Stomach (tissue), 4 donors: ENCODE measurements around the gene MTHFD2L.
"Not testable (repeated sequence)": the region's sequence is repeated elsewhere in the genome, so short reads cannot be mapped to it uniquely, and the experiment has no call there.

Experiments
- EP300 ChIP-seq: sonication (generic); formaldehyde crosslinking; IDR thresholded peaks from one replicate; pipeline ENCODE4 v1.6.1; 2017; ENCODE audit warnings: antibody characterized with exemption
- POLR2A ChIP-seq, 4 donors: fragments of 450-650 bp; IDR thresholded peaks; one replicate each; pipeline ENCODE4 v1.6.1; 2016; ENCODE audit warnings: antibody characterized with exemption in 4 of 4, control low read depth in 2 of 4, mild to moderate bottlenecking in 1 of 4, moderate library complexity in 1 of 4
- POLR2AphosphoS5 ChIP-seq, 3 donors: sonication (generic); formaldehyde crosslinking; IDR thresholded peaks; one replicate each; pipeline ENCODE4 v1.6.1; 2016; ENCODE audit warnings: antibody characterized with exemption in 3 of 3
- TF ChIP-seq, protein P1 (sequence below), 7 experiments: fragments of 450-650 bp in 4 of 7; fragments of 200-600 bp in 3 of 7; sonication (generic) in 3 of 7; IDR thresholded peaks; one replicate each; pipeline ENCODE4 v1.5.1; 2016 to 2019; ENCODE audit warnings: antibody characterized with exemption in 7 of 7, control low read depth in 2 of 7, mild to moderate bottlenecking in 1 of 7

DNA sequence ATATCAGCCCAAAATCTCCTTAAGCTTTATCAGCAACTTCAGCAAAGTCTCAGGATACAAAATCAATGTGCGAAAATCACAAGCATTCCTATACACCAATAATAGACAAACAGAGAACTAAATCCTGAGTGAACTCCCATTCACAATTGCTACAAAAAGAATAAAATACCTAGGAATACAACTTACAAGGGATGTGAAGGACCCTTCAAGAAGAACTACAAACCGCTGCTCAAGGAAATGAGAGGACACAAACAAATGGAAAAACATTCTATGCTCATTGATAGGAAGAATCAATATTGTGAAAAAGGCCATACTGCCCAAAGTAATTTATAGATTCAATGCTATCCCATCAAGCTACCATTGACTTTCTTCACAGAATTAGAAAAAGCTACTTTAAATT is 27.1 kb upstream of the MTHFD2L start:
- not testable (repeated sequence) for TF ChIP-seq POLR2AphosphoS5 (IDR thresholded peaks at IDR 0.05); POLR2A (IDR thresholded peaks at IDR 0.05); EP300
- TF ChIP-seq, protein P1, sequence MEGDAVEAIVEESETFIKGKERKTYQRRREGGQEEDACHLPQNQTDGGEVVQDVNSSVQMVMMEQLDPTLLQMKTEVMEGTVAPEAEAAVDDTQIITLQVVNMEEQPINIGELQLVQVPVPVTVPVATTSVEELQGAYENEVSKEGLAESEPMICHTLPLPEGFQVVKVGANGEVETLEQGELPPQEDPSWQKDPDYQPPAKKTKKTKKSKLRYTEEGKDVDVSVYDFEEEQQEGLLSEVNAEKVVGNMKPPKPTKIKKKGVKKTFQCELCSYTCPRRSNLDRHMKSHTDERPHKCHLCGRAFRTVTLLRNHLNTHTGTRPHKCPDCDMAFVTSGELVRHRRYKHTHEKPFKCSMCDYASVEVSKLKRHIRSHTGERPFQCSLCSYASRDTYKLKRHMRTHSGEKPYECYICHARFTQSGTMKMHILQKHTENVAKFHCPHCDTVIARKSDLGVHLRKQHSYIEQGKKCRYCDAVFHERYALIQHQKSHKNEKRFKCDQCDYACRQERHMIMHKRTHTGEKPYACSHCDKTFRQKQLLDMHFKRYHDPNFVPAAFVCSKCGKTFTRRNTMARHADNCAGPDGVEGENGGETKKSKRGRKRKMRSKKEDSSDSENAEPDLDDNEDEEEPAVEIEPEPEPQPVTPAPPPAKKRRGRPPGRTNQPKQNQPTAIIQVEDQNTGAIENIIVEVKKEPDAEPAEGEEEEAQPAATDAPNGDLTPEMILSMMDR (IDR thresholded peaks at IDR 0.05): not testable (repeated sequence)
